Ishikawa (cell line): ENCODE data around the gene PPP6R3.

Experiments used
- CEBPB ChIP-seq: IDR thresholded peaks from 2 replicates; pipeline ENCODE4 v1.6.1; 2012
- CREB1 ChIP-seq: IDR thresholded peaks from 2 replicates; pipeline ENCODE4 v1.6.1; 2012; ENCODE audit warnings: low read depth
- EP300 ChIP-seq: IDR thresholded peaks from 2 replicates; pipeline ENCODE4 v1.6.1; 2012; ENCODE audit warnings: borderline replicate concordance
- NFIC ChIP-seq: IDR thresholded peaks from 2 replicates; pipeline ENCODE4 v1.6.1; 2012
- RAD21 ChIP-seq: IDR thresholded peaks from 2 replicates; pipeline ENCODE4 v1.6.1; 2012; ENCODE audit warnings: low read depth
- TAF1 ChIP-seq: IDR thresholded peaks from 2 replicates; pipeline ENCODE4 v1.6.1; 2012; ENCODE audit warnings: low read depth, mild to moderate bottlenecking
- YY1 ChIP-seq: IDR thresholded peaks from 2 replicates; pipeline ENCODE4 v1.6.1; 2012; ENCODE audit warnings: low read depth

DNA sequence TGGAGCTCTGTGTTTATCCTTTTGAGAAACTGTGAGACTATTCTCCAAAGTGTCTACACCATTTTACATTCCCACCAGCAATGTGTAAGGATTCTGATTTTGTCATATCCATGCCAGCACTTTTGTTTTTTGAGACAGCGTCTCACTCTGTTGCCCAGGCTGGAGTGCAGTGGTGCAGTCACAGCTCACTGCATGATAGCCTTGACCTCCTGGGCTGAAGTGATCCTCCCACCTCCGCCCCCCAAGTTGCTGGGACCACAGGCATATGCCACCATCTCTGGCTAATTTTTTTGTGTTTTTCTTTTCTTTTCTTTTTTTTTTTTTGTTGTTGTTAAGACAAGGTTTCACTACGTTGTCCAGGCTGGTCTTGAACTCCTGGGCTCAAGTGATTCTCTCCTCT is 35.3 kb downstream of the PPP6R3 start:
- no peak for TF ChIP-seq CEBPB
- no peak for TF ChIP-seq YY1
- no peak for TF ChIP-seq CREB1
- no peak for TF ChIP-seq TAF1
- TF ChIP-seq NFIC: no peak
- no peak for TF ChIP-seq EP300
- no peak for TF ChIP-seq RAD21
